OCI-LY7 (cell line): ENCODE data around the gene TM9SF2. TPM values are rescaled to one million over a fixed set of nuclear protein-coding genes. Genes with fewer than 3 reads are reported as not detected.
A peak's percentile ranks its signal among the peaks of the same experiment; 100 is the strongest.

ENCODE experiments used
- Bru-seq: library from RNA; stranded (reverse); fragments of 400-500 nt; gene quantifications from one replicate; lab custom pipeline; 2021; lab: Mats Ljungman, UMichigan
- BruChase-seq, 2 experiments: library from RNA; stranded (reverse); fragments of 400-500 nt; gene quantifications; one replicate each; lab custom pipeline; 2021; lab: Mats Ljungman, UMichigan
- BruUV-seq: library from RNA; stranded (reverse); fragments of 400-500 nt; replicated peaks from 2 replicates; lab custom pipeline; 2021; lab: Mats Ljungman, UMichigan
- CTCF ChIA-PET: fragments of 300-600 bp; sonication (Branson Sonifier 250); formaldehyde crosslinking; loops from one replicate; lab custom pipeline; 2022; ENCODE audit warnings: antibody characterized with exemption; ENCODE audit not compliant: unreplicated experiment; lab: Charles Lee
- POLR2A ChIA-PET: fragments of 300-600 bp; sonication (Branson Sonifier 250); formaldehyde crosslinking; loops from one replicate; lab custom pipeline; 2022; ENCODE audit warnings: antibody characterized with exemption; lab: Charles Lee
- DNase-seq: peaks from one replicate; pipeline ENCODE4 v3.0.0-alpha.2; 2015; ENCODE audit warnings: low spot score
- H2AFZ ChIP-seq: fragments of 200-600 bp; sonication (generic), shearing (Covaris generic); 2 replicates; pipeline ENCODE4 v1.6.1; 2014; ENCODE audit warnings: mild to moderate bottlenecking, antibody characterized with exemption, low read length, moderate library complexity
- H3K27ac ChIP-seq: fragments of 200-600 bp; sonication (generic); 2 replicates; pipeline ENCODE4 v1.5.1; 2014; ENCODE audit warnings: mixed run types, low read depth, mild to moderate bottlenecking, moderate library complexity, low read length, inconsistent platforms; ENCODE audit not compliant: poor library complexity, severe bottlenecking
- H3K36me3 ChIP-seq: fragments of 200-600 bp; sonication (generic); 2 replicates; pipeline ENCODE4 v1.6.1; 2014; ENCODE audit warnings: mild to moderate bottlenecking, antibody characterized with exemption, low read length, moderate library complexity, mixed read lengths; ENCODE audit not compliant: insufficient read depth
- H3K4me1 ChIP-seq: fragments of 200-600 bp; sonication (generic); 2 replicates; pipeline ENCODE4 v1.5.1; 2014; ENCODE audit warnings: mild to moderate bottlenecking, low read length; ENCODE audit not compliant: insufficient read depth, poor library complexity, severe bottlenecking
- H3K4me2 ChIP-seq: fragments of 200-600 bp; sonication (generic); 2 replicates; pipeline ENCODE4 v1.6.1; 2014; ENCODE audit warnings: mild to moderate bottlenecking, low read length
- H3K4me3 ChIP-seq: fragments of 200-600 bp; sonication (generic); 2 replicates; pipeline ENCODE4 v1.5.1; 2014; ENCODE audit warnings: mild to moderate bottlenecking, low read depth, low read length; ENCODE audit not compliant: poor library complexity, severe bottlenecking
- H3K79me2 ChIP-seq: fragments of 200-600 bp; sonication (generic); 2 replicates; pipeline ENCODE4 v1.6.1; 2016; ENCODE audit warnings: low read depth, mild to moderate bottlenecking, low read length, moderate library complexity, mixed read lengths; ENCODE audit not compliant: insufficient read depth
- H3K9me2 ChIP-seq: fragments of 200-600 bp; sonication (generic); 2 replicates; pipeline ENCODE4 v1.6.1; 2016; ENCODE audit warnings: mild to moderate bottlenecking, low read length, mixed read lengths; ENCODE audit not compliant: insufficient read depth
- H3K9me3 ChIP-seq: fragments of 200-600 bp; sonication (generic); 2 replicates; pipeline ENCODE4 v1.6.1; 2014; ENCODE audit warnings: mild to moderate bottlenecking, mixed run types, low read length, mixed read lengths
- H4K20me1 ChIP-seq: fragments of 200-600 bp; sonication (generic); 2 replicates; pipeline ENCODE4 v1.6.1; 2014; ENCODE audit warnings: mild to moderate bottlenecking, antibody characterized with exemption, low read length, moderate library complexity, mixed read lengths; ENCODE audit not compliant: insufficient read depth
- CTCF ChIP-seq: fragments of 200-600 bp; sonication (generic); conservative IDR thresholded peaks from 2 replicates; pipeline ENCODE4 v1.5.1; 2014; ENCODE audit warnings: mild to moderate bottlenecking, antibody characterized with exemption, low read length, moderate library complexity, mixed read lengths
- EZH2phosphoT487 ChIP-seq: fragments of 200-600 bp; sonication (generic); IDR thresholded peaks from 2 replicates; pipeline ENCODE4 v1.6.1; 2018; ENCODE audit warnings: low read depth, borderline replicate concordance, mild to moderate bottlenecking, mixed run types, antibody characterized with exemption, low read length, moderate library complexity, mixed read lengths
- intact Hi-C: fragments of 100-400 bp; cut with micrococcal nuclease; formaldehyde crosslinking; loops from one replicate; pipeline ENCODE4 v1.10.0; 2022; ENCODE audit not compliant: unreplicated experiment
- long read RNA-seq: library from polyadenylated mRNA; stranded (forward); transcript quantifications from one replicate; pipeline ENCODE4 v2.0.0, GENCODE V29; 2022
- total RNA-seq, 2 experiments: library from RNA; depleted of rRNA in 1 of 2; stranded (reverse); fragments of >200 nt in 1 of 2; shearing (Covaris generic) in 1 of 2; gene quantifications; 2 replicates each; pipeline ENCODE4 v1.2.3, GENCODE V29; 2014 to 2022

TM9SF2 gene
- total RNA-seq (2014; rRNA removed; shearing (Covaris generic)), result 16.3 and 17.8 TPM in 2 replicates
- total RNA-seq (2022), result 26.7 and 27.3 TPM in 2 replicates
- Bru-seq, nascent RNA, result percentile 79 among the genes with signal in this experiment
- percentile 74 among the genes with signal in this experiment for BruChase-seq, experiment 1, labeled RNA remaining after a 6-hour chase
- BruChase-seq, experiment 2, labeled RNA remaining after a 2-hour chase, result percentile 76 among the genes with signal in this experiment
- long read RNA-seq, transcript TM9SF2-201 (17 exons, 3,430 nt), result major isoform, 103 of 127 reads
- long read RNA-seq, partial matches to known transcripts, result 5 of 127 reads
- long read RNA-seq, other reads (novel, unspliced or antisense), result 16 of 127 reads

- CTCF ChIA-PET, result no interaction called here
- peaks cover 48% of the 10 kb centered on the region for H3K79me2 ChIP-seq
Observed at GRCh38 chr13:99501184-99501847, at the start of gene TM9SF2. TSS of gene TM9SF2 (plus strand) at chr13:99501472. CDS start at chr13:99501607, 135 bp downstream.

GRCh38 chr13:99454518-99455183 lies 46.6 kb upstream of the TM9SF2 start:
- H2AFZ ChIP-seq, result no peak overlapping the region
- ChIA-PET POLR2A (interaction anchor here (0.7 kb wide), 1 partner anchor 102 kb away, joined by 4 read pairs; no protein-coding TSS in a partner anchor), CTCF (no interaction called here)
- H3K36me3 ChIP-seq, result no peaks in the 10 kb centered on the region
- no peaks in the 10 kb centered on the region for H3K9me3 ChIP-seq
- no peaks in the 10 kb centered on the region for H3K9me2 ChIP-seq
- H3K4me3 ChIP-seq, result no peak overlapping the region
- no TSS peak for BruUV-seq
- no peaks in the 10 kb centered on the region for H3K79me2 ChIP-seq
- TF ChIP-seq EZH2phosphoT487 (no peak), CTCF (no peak)
- no peak overlapping the region for H3K27ac ChIP-seq
- no peak for DNase-seq
- H4K20me1 ChIP-seq, result no peaks in the 10 kb centered on the region
- H3K4me1 ChIP-seq, result no peaks in the 10 kb centered on the region
- intact Hi-C loops, result no loop called here
- no peak overlapping the region for H3K4me2 ChIP-seq

More at GRCh38 chr13:99501184-99501847, at the start of gene TM9SF2:
- peak; percentile 91 for DNase-seq
- Histone ChIP-seq H3K9me2 (no peaks in the 10 kb centered on the region), H3K4me1 (peaks cover 58% of the 10 kb centered on the region), H2AFZ (peak within 1 kb of the TSS; percentile 92), H3K9me3 (no peaks in the 10 kb centered on the region), H3K36me3 (no peaks in the 10 kb centered on the region; the same call in 1 of the 2 replicates), H3K4me2 (peak within 1 kb of the TSS; percentile 98), H3K4me3 (peak within 1 kb of the TSS; percentile 97), H3K27ac (peak within 1 kb of the TSS; percentile 73), H4K20me1 (peaks cover 10% of the 10 kb centered on the region)
- POLR2A ChIA-PET, result interaction anchor here (1.0 to 1.4 kb wide), 2 partner anchors 16 to 22 kb away, joined by 3 to 4 read pairs; no protein-coding TSS in a partner anchor
- TF ChIP-seq CTCF (no peak), EZH2phosphoT487 (no peak)
- intact Hi-C loops, result loop anchor here (5.0 to 10.0 kb wide), 5 partner anchors 106 to 929 kb away; partner anchors contain the start of genes CLYBL and GPR18
- BruUV-seq, result no TSS peak
